NCI-H146 (cell line): Measurements from ENCODE around the gene LKAAEAR1.

Source experiments
- DNase-seq: peaks from one replicate; lab custom pipeline; 2025; lab: John Stamatoyannopoulos, UW

The LKAAEAR1 gene

GRCh38 chr20:64050261-64051032 lies 33.8 kb downstream of the LKAAEAR1 start:
- DNase-seq: no peak

GRCh38 chr20:64049878-64050260 lies 34.3 kb downstream of the LKAAEAR1 start:
- DNase-seq: no peak

- peak; percentile 34 for DNase-seq
These were observed 34.9 kb downstream of the LKAAEAR1 start, which contains the start of gene SOX18 for GRCh38 chr20:64049060-64049877. Gene SOX18 (minus strand): TSS chr20:64049639. CDS start chr20:64049516, 123 bp downstream.

GRCh38 chr20:64048402-64049044 lies 35.7 kb downstream of the LKAAEAR1 start:
- DNase-seq: no peak

DNA sequence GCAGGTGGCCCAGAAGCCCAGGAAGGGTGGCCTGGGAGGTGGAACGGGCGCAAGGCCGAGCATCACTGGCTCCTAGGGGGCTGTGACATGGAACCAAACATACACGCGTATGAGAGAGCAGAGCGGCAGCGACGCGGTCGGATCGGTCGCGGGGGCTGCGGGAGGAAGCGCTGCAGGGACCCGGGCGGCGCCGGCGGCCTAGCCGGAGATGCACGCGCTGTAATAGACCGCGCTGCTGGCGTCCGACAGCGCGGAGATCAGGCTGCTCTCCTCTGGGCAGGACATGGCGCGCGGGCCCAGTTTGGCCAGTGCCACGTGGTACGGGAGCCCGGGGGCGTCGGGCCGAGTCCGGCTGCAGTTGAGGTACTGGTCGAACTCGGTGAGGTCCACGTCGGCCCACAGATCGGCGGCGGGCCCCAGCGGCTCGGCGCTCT lies 36.2 kb downstream of the LKAAEAR1 start:
- DNase-seq: peak; percentile 39

DNA sequence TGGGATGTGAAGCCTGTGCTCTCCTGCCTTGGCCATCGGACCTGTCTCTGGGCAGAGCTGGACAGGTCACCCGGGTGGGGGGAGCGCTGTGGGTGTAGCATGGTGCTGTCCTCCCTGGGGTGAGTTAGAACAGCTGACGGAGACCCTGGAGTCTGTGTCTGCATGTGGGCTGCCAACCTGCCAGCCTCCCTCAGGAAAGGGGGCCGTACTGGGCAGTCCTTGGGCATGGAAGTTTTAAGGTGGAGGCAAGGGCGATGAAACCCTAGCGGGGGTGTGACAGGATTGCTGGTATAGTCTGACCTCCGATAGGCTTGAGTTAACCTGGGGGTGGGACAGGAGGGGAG lies 37.2 kb downstream of the LKAAEAR1 start:
- no peak for DNase-seq

DNA sequence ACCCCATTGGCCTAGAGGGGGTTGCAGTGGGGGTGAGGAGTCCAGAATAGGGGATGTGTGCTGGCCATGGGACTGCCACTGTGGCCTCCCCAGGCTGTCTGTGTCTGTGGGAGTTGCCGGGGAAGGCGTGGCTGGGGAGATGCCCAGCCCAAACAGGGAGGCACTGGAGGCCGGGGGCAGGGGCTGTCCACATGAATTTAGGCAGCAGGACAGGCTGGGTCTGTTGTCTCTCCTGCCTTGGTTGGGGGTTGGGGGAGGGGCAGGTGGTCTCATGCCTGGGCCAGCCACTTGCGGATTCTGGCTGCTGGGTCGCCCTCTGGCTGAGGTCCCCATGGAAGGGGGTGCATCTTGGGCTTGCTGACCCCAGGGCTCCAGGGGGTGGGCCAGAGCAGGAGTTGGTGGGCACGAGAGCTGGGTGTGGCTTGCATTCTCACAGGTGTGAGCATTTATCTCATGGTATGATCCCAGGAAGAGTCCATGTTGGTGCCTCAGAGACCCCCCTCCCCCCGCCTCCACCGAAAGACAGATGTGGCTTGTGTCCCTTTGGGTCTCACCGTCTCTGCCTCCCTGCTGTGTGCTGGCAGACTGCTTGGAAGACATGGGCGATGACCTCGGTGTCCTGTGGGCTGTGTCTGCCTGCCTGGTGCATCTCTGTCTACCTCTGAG lies 38.7 kb downstream of the LKAAEAR1 start:
- DNase-seq: no peak

GRCh38 chr20:64044484-64045247 lies 39.5 kb downstream of the LKAAEAR1 start:
- peak; percentile 23 for DNase-seq

DNA sequence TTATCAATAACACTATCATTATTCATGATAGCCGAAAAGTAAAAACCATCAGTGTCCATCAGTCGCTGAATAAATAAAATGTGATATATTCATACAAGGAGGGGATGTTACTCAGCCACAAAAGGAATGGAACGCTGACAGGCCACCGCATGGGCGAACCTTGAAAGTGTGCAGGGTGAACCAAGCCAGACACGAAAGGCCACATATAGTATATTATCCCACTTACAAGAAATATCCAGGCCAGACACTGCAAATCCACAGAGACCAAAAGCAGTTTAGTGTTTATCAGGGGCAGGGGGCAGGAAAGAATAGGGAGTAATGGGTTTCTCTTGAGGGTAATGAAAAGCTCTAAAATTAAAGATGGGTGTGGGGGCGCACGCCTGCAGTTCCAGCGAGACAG lies 40.4 kb downstream of the LKAAEAR1 start:
- no peak for DNase-seq

GRCh38 chr20:64042054-64042781 lies 42.0 kb downstream of the LKAAEAR1 start:
- DNase-seq: peak; percentile 29

DNA sequence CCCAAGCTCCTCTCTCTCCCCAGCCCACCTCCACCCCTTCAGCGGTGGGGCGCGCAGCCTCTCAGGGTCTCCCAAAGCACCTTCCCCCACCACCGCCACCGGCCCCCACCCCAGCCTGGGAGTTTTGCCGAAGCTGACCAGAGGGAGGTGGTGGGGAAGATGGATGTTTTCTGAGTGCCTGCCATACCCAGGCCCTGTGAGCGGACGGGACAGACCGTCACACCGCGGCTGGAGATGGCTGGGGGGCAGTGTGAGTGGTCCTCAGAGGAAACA lies 42.5 kb downstream of the LKAAEAR1 start:
- DNase-seq: no peak

GRCh38 chr20:64041040-64041780 lies 43.0 kb downstream of the LKAAEAR1 start:
- no peak for DNase-seq

DNA sequence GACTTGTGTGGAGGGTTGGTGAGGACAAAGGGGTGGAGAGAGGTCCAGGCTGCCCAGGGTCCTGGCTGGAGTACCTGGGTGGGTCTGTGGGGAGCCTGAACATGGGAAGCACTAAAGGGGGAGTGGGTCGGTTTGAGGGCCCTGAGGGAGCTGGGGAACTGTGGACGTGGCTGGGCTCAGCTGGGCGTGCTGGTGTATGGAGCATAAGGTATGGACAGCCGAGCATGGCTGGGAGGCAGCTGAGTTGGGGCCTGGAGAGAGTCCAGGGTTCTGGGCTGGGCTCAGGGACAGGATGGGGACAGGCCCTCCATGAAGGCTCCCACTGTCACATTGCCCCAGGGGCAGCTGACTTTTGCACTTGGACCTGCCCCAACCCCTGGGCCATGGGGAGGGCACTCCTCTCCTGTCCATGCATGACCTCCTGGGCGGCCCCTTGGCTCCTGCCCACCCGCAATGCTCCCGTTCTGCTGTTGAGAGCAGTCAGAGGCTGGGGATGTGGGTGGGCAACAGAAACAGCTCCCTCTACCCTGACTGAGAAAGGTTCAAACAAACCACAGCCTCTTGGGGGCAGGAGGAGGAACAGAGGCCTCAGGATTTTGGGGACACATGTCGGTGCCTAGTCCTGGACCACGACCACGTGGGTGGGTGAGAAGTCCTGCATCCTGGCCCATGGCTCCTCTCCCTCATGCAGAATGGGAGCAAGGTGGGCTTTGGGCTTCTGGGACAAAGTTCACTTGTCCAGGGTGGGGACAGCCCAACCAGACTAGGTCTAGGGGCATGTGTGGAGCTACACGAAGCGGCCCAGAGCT lies 43.8 kb downstream of the LKAAEAR1 start:
- no peak for DNase-seq

DNA sequence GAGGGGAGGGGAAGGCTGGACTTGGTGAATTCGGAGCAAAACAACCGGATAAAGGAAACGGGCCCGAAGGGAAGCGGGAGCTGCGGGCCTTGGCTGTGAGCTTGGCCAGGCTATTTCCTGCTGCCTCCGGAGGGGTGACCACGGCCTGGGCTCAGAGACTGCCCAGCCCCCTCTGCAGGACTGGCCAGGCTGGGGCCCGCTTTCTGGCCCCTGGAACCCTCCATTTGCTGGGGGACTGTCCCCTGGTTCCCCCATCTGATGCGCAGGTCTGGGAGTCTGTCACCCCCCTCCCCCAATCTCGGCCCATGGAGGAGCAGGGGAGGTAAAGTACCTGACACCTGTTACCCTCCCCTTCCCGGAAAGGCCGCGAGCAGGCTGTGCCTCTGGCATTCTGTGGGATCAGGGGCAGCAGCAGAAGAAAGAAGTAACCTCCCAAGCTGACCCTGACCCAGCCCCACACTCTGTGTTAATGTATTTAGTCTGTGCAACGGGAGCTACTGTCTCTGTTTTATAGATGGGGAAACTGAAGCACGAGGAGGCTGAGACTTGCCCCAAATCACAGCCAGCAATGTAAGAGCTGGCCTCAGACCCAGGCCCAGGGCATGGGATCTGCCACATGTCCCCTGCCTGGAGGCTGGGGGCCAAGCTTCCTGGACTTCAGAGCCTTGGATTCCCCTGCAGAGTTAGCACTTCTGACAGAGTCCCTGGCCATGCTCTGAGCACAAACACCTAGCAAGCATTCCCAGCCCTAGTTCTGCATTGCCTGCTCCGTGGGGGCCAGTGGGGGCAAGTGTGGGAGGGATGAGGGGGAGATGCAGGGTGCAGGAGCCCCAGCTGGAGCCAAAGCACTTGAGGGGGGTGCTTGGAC lies 44.7 kb downstream of the LKAAEAR1 start:
- peak; percentile 48 for DNase-seq

DNA sequence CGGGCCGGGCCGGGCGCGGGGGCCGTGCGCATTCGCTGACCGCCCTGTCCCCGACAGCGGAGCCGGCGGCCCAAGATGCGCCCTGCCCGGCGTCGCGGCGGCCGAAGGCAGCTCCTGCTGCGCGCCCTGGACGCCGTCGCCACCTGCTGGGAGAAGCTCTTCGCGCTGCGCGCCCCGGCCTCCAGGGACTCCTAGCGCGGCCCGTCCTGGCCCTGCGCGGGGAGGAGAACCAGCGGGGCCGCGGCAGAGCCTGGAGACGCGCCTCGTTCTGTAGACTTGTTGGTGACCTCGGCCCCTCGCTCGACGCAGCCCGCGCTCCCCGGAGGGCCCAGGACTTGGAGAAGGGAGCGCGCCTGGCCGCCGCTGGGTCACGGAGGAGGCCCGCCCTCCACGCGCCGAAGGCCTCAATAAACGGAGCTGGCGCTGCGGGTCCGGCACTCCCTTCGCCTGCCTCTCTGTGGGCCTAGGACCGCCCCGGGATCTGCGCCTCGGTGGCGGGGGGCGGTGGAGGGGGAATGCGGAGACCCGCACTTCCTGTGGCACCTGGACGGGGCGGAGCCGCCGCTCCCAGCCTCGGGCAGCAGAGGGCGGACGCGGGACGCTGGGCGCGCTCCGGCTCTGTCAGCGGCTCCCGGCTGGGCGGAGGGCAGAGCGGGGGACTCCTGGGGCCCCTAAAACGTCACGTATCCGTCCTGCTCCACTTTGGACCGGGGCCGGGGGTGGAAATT lies 45.5 kb downstream of the LKAAEAR1 start:
- DNase-seq: peak; percentile 79

GRCh38 chr20:64038224-64038564 lies 46.0 kb downstream of the LKAAEAR1 start:
- DNase-seq: peak; percentile 68

DNA sequence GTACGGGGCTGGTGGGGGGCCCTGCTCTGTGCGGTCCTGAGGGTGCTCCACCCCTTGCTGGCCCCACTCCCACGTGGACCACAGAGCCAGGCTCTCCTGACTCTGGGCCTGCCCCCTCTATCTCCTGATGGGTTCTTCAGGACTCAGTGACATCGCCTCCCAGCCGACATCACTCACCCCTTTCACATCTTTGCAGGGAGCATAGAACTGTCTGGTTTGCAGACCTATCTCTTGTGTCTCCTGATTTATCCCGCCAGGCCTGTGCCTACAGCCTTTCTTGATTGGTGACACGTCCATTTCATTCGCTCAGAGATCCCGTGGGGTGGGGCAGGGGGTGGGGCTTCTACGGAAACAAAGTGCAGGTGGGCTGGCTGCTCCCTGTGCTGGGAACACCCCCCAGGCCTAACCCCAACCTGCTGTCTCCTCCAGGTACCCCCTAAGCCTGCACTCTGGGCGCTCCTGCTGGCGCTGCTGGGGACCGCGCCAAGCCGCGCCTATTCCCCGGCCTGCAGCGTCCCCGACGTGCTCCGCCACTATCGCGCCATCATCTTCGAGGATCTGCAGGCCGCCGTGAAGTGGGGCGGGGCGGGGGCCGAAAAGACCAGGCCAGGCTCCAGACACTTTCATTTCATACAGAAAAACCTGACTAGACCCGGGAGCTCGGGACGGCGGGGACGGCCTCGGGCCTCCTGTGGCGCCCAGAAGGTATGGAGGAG lies 46.5 kb downstream of the LKAAEAR1 start:
- DNase-seq: peak; percentile 44
